CMK (cell line): ENCODE measurements around the gene GUCY2D.
"Not testable (repeated sequence)": the region's sequence is repeated elsewhere in the genome, so short reads cannot be mapped to it uniquely, and the experiment has no call there.

ENCODE experiments used
- DNase-seq: peaks from one replicate; pipeline ENCODE4 v3.0.0-alpha.2; 2010; ENCODE audit warnings: low read depth

GUCY2D gene

GRCh38 chr17:8018436-8018835 is 16.0 kb downstream of the GUCY2D start:
- no peak for DNase-seq

- no peak for DNase-seq
Measured at GRCh38 chr17:8019166-8019565, 16.8 kb downstream of the GUCY2D start.

- no peak for DNase-seq
Measured at GRCh38 chr17:8019665-8020650, 17.5 kb downstream of the GUCY2D start.

GRCh38 chr17:8020776-8021564 is 18.6 kb downstream of the GUCY2D start:
- DNase-seq = no peak

GRCh38 chr17:8021565-8022359 is 19.3 kb downstream of the GUCY2D start:
- DNase-seq = no peak

GRCh38 chr17:8022360-8023003 is 20.1 kb downstream of the GUCY2D start:
- no peak for DNase-seq

GRCh38 chr17:8024161-8024560 is 21.7 kb downstream of the GUCY2D start:
- DNase-seq = not testable (repeated sequence)

GRCh38 chr17:8025176-8025911 is 22.9 kb downstream of the GUCY2D start:
- DNase-seq = no peak

- DNase-seq = no peak
Measured at GRCh38 chr17:8029121-8029520, 26.7 kb downstream of the GUCY2D start.

- DNase-seq = no peak
Measured at GRCh38 chr17:8031261-8031661, 28.8 kb downstream of the GUCY2D start.

GRCh38 chr17:8031950-8032349 is 29.5 kb downstream of the GUCY2D start:
- no peak for DNase-seq

GRCh38 chr17:8032442-8032841 is 30.0 kb downstream of the GUCY2D start:
- no peak for DNase-seq

- no peak for DNase-seq
Measured at GRCh38 chr17:8038954-8039610, 36.7 kb downstream of the GUCY2D start, which contains the start of gene ALOX15B. TSS of gene ALOX15B (plus strand) at chr17:8039059. CDS start at chr17:8039156, 97 bp downstream.

GRCh38 chr17:8039611-8040168 is 37.3 kb downstream of the GUCY2D start:
- DNase-seq = no peak

GRCh38 chr17:8041249-8041928 is 39.0 kb downstream of the GUCY2D start:
- DNase-seq = no peak

- DNase-seq = no peak
Measured at GRCh38 chr17:8041979-8042378, 39.6 kb downstream of the GUCY2D start.

GRCh38 chr17:8044819-8045810 is 42.7 kb downstream of the GUCY2D start:
- DNase-seq = no peak

- DNase-seq = no peak
Measured at GRCh38 chr17:8046306-8046928, 44.0 kb downstream of the GUCY2D start.
